Epithelial cell of esophagus (primary cell): ENCODE measurements around the gene PTGIS.

Experiments
- DNase-seq: peaks from one replicate; pipeline ENCODE4 v3.0.0; 2010; ENCODE audit warnings: low read depth
- H3K4me3 ChIP-seq: 2 replicates; pipeline ENCODE4 v1.5.1; 2011; ENCODE audit warnings: mild to moderate bottlenecking, low read length, control low read depth
- TF ChIP-seq, protein P1 (sequence below): IDR thresholded peaks from 2 replicates; pipeline ENCODE4 v1.5.1; 2011; ENCODE audit warnings: low read depth, mild to moderate bottlenecking, low read length, control low read depth, inconsistent platforms; ENCODE audit not compliant: insufficient read depth; ENCODE audit errors: missing control alignments

Gene PTGIS

GRCh38 chr20:49482621-49483017 is 85.3 kb downstream of the PTGIS start, which contains the start of gene KCNB1:
KCNB1 (minus strand) TSS chr20:49482668; CDS start chr20:49482480, 188 bp downstream.
- peak; percentile 29 for DNase-seq
- H3K4me3 ChIP-seq, result no peak within 1 kb of the TSS
- TF ChIP-seq, protein P1, sequence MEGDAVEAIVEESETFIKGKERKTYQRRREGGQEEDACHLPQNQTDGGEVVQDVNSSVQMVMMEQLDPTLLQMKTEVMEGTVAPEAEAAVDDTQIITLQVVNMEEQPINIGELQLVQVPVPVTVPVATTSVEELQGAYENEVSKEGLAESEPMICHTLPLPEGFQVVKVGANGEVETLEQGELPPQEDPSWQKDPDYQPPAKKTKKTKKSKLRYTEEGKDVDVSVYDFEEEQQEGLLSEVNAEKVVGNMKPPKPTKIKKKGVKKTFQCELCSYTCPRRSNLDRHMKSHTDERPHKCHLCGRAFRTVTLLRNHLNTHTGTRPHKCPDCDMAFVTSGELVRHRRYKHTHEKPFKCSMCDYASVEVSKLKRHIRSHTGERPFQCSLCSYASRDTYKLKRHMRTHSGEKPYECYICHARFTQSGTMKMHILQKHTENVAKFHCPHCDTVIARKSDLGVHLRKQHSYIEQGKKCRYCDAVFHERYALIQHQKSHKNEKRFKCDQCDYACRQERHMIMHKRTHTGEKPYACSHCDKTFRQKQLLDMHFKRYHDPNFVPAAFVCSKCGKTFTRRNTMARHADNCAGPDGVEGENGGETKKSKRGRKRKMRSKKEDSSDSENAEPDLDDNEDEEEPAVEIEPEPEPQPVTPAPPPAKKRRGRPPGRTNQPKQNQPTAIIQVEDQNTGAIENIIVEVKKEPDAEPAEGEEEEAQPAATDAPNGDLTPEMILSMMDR, result no peak

DNA sequence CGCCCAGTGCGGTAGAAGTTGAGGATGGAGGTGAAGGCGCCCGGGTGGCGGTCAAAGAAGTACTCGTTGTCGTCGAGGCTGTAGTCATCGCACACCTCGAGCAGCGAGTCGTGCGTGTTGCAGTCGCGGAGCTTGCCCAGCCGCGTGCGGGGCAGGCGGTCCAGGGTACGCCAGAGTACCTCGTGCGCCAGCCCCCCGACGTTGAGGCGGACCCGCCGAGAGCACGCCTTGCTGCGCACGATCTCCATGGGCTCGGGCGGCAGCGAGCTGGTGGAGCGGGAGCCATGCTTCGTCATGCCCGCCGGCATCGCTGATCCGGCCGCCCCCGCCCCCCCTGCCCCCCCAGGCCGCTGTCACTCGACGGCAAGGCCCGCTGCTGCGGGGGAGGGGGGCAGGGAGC is 85.8 kb downstream of the PTGIS start:
- no peak overlapping the region for H3K4me3 ChIP-seq
- no peak for DNase-seq
- TF ChIP-seq, protein P1, result no peak

GRCh38 chr20:49481116-49481515 is 86.8 kb downstream of the PTGIS start:
- TF ChIP-seq, protein P1, result no peak
- no peak overlapping the region for H3K4me3 ChIP-seq
- no peak for DNase-seq

GRCh38 chr20:49480236-49480635 is 87.7 kb downstream of the PTGIS start:
- H3K4me3 ChIP-seq, result no peak overlapping the region
- TF ChIP-seq, protein P1, result no peak
- no peak for DNase-seq

- DNase-seq, result no peak
- H3K4me3 ChIP-seq, result no peak overlapping the region
- TF ChIP-seq, protein P1, result no peak
Measured at GRCh38 chr20:49479785-49480184, 88.2 kb downstream of the PTGIS start.

DNA sequence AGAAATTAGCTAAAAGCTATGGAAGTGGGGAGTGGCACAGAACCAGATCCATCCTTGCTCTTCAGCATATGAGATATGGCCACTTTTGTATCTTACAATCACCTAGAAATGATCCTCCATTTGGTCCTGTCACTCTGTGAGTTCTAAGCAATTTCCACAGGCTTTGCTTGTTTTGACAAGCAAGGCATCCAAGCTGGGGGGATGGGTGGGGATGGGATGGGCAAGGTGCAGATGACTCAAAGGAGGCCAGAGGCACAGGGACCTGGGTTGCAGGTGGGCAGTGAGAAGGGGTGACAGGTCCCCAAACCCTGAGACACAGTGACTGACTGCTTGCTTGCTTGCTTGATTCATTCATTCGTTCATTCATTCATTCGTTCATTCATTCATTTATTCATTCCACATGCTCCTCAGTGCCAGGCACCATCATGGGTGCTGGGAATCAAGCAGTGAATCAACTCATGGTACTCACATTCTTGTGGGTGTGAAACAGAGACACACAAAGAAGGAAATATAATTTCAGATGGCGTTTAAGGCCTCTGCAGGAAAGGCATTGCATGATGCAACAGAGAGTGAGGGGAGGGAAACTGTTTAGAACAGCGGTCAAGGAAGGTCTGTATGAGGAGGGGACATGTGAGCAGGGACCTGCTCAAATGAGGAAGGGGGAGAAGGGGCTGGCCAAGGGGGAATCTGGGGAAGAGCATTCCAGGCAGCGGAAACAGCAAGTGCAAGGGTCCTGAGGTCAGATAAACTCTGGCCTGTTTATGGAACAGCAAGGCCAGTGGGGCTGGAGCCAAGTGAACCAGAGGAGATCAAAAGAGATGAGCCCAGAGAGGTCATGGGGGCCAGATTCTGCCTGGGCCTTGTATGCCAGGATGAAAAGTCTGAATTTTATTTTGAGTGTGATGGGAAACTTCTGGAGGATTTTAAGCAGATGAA is 88.9 kb downstream of the PTGIS start:
- TF ChIP-seq, protein P1, result no peak
- H3K4me3 ChIP-seq, result no peak overlapping the region
- peak; percentile 15 for DNase-seq
